Psoas muscle (tissue), 8 donors: Measurements from ENCODE around the gene MYO18A. TPM values are rescaled to one million over a fixed set of nuclear protein-coding genes. Genes with fewer than 3 reads are reported as not detected.

Source experiments
- ATAC-seq, 4 donors: fragments of 200-7000 bp; cut with Tn5 transposase; one replicate each; pipeline ENCODE4 v1.9.1; 2020; ENCODE audit warnings: moderate library complexity in 3 of 4, mild to moderate bottlenecking in 2 of 4
- DNase-seq, 2 donors: peaks; one replicate each; pipeline ENCODE4 v3.0.0-alpha.2; 2020
- H3K27ac ChIP-seq: fragments of 200-600 bp; one replicate; pipeline ENCODE4 v1.8.0; 2022
- H3K27me3 ChIP-seq, 3 donors: fragments of 200-600 bp in 1 of 3; one replicate each; pipeline versions ENCODE4 v1.6.1 to v1.8.0; 2013 to 2022; ENCODE audit warnings: low read length in 2 of 3, mild to moderate bottlenecking in 2 of 3, moderate library complexity in 1 of 3; ENCODE audit not compliant: insufficient read depth in 3 of 3
- H3K36me3 ChIP-seq, 2 donors: fragments of 200-600 bp in 1 of 2; one replicate each; pipeline versions ENCODE4 v1.6.1 to v1.8.0; 2013 to 2022; ENCODE audit warnings: low read depth in 1 of 2, mild to moderate bottlenecking in 1 of 2, moderate library complexity in 1 of 2; ENCODE audit not compliant: insufficient read depth in 1 of 2
- H3K4me1 ChIP-seq: fragments of 200-600 bp; one replicate; pipeline ENCODE4 v1.8.0; 2022
- H3K4me3 ChIP-seq: fragments of 200-600 bp; one replicate; pipeline ENCODE4 v1.8.0; 2022; ENCODE audit warnings: mild to moderate bottlenecking
- H3K9me3 ChIP-seq: fragments of 200-600 bp; one replicate; pipeline ENCODE4 v1.8.0; 2022
- CTCF ChIP-seq: fragments of 200-600 bp; IDR thresholded peaks from one replicate; pipeline ENCODE4 v1.8.0; 2022; ENCODE audit warnings: antibody characterized with exemption
- WGBS, 3 donors: extraction: QIAGEN DNeasy Blood & Tissue Kit; methylation state at CpG; one replicate each; pipeline versions ENCODE4 v1.1.6 to v1.1.7; 2013; 5-methylcytosine and 5-hydroxymethylcytosine counted together
- intact Hi-C, 2 donors: fragments of 100-400 bp; cut with DNase I; formaldehyde crosslinking; loops; one replicate each; pipeline versions ENCODE4 v1.11.0 to v1.14.2; 2022
- polyA plus RNA-seq, 3 donors: library from polyadenylated mRNA; stranded (reverse); fragments of 200-250 nt; gene quantifications; one replicate each; pipeline ENCODE4 v1.2.3, GENCODE V29; 2013
- total RNA-seq, 4 donors: library from RNA; stranded (reverse); fragmentation: NEBNext Ultra II Directional in 2 of 4; extraction: Animal tissue kit (Norgen Biotek cat#: 25700) in 2 of 4; gene quantifications; one replicate each; pipeline versions ENCODE4 v1.2.1 to v1.2.4, GENCODE V29; 2021 to 2023
- donor health status: healthy with polysubstance abuse.
- donor health status: DM: no; HTN: no; CAD: no; lungs with moderate emphysema.
- donor health status: Bipolar disorder and iron deficiency.
- donor health status: healthy.
- donor health status: DM: yes; HTN: yes; CAD: no.
- donor health status: DM: no; HTN: no; CAD: no.
- donor health status: DM: no; HTN: no; CAD: no.
- donor health status: DM: yes; HTN: yes; CAD: no.

Gene MYO18A
- total and polyA plus RNA-seq, 7 donors: 142 to 1,274 (median 770) TPM

GRCh38 chr17:29212681-29213121 is 32.5 kb upstream of the MYO18A start:
- 63 to 74% (median 66%) methylated on average over 5 of the region's 5 CpGs for WGBS, 3 donors
- Histone ChIP-seq H3K4me1 (no peaks in the 10 kb centered on the region), H3K9me3 (no peaks in the 10 kb centered on the region), H3K27ac (no peak overlapping the region), H3K4me3 (no peak overlapping the region), H3K27me3 (no peaks in the 10 kb centered on the region), H3K36me3 (no peaks in the 10 kb centered on the region)
- DNase-seq (no peak), ATAC-seq (no peak)
- no peak for TF ChIP-seq CTCF
- intact Hi-C loops: no loop called here

- H3K9me3 ChIP-seq: no peaks in the 10 kb centered on the region
- WGBS, 3 donors: 92 to 100% (median 100%) methylated on average over 1 of the region's 1 CpG
- TF ChIP-seq CTCF: no peak
- no peaks in the 10 kb centered on the region for H3K27me3 ChIP-seq
- H3K4me1 ChIP-seq: no peaks in the 10 kb centered on the region
- H3K4me3 ChIP-seq: no peak overlapping the region
- ATAC-seq (no peak), DNase-seq (no peak)
- H3K36me3 ChIP-seq: no peaks in the 10 kb centered on the region
- intact Hi-C loops: no loop called here
- no peak overlapping the region for H3K27ac ChIP-seq
Measured at GRCh38 chr17:29212094-29212631, 32.0 kb upstream of the MYO18A start.

- Histone ChIP-seq H3K27ac (no peak overlapping the region), H3K4me1 (no peaks in the 10 kb centered on the region), H3K4me3 (no peak overlapping the region), H3K27me3 (no peaks in the 10 kb centered on the region), H3K36me3 (no peaks in the 10 kb centered on the region), H3K9me3 (no peaks in the 10 kb centered on the region)
- intact Hi-C loops: no loop called here
- no peak for TF ChIP-seq CTCF
- DNase-seq (no peak), ATAC-seq (no peak)
- WGBS, 3 donors: 83 to 93% (median 88%) methylated on average over 2 of the region's 2 CpGs
Measured at GRCh38 chr17:29210879-29211278, 30.7 kb upstream of the MYO18A start.

- intact Hi-C loops: no loop called here
- WGBS, 3 donors: 86 to 91% (median 86%) methylated on average over 5 of the region's 5 CpGs
- Histone ChIP-seq H3K4me1 (no peaks in the 10 kb centered on the region), H3K27ac (no peak overlapping the region), H3K9me3 (no peaks in the 10 kb centered on the region), H3K36me3 (no peaks in the 10 kb centered on the region), H3K4me3 (no peak overlapping the region), H3K27me3 (no peaks in the 10 kb centered on the region)
- DNase-seq (no peak), ATAC-seq (no peak)
- TF ChIP-seq CTCF: no peak
Measured at GRCh38 chr17:29209073-29209472, 28.9 kb upstream of the MYO18A start.

- no peaks in the 10 kb centered on the region for H3K27me3 ChIP-seq
- WGBS, 3 donors: 81 to 93% (median 88%) methylated on average over 2 of the region's 2 CpGs
- H3K4me1 ChIP-seq: no peaks in the 10 kb centered on the region
- H3K36me3 ChIP-seq: no peaks in the 10 kb centered on the region
- no peak for TF ChIP-seq CTCF
- intact Hi-C loops: no loop called here
- DNase-seq: no peak
- ATAC-seq: no peak
- no peak overlapping the region for H3K27ac ChIP-seq
- no peaks in the 10 kb centered on the region for H3K9me3 ChIP-seq
- no peak overlapping the region for H3K4me3 ChIP-seq
Measured at GRCh38 chr17:29207975-29208374, 27.8 kb upstream of the MYO18A start.
